Upper lobe of left lung (tissue), 4 donors: Measurements from ENCODE around the gene CELF1.

ENCODE experiments used
- EP300 ChIP-seq, 4 donors: sonication (generic); formaldehyde crosslinking; IDR thresholded peaks; one replicate each; pipeline ENCODE4 v1.5.1; 2017; ENCODE audit warnings: antibody characterized with exemption in 4 of 4, control low read depth in 2 of 4
- TF ChIP-seq, protein P1 (sequence below), 6 experiments: fragments of 450-650 bp in 4 of 6; fragments of 200-600 bp in 2 of 6; sonication (generic) in 2 of 6; IDR thresholded peaks; one replicate each; pipeline ENCODE4 v1.5.1; 2016 to 2019; ENCODE audit warnings: antibody characterized with exemption in 6 of 6

DNA sequence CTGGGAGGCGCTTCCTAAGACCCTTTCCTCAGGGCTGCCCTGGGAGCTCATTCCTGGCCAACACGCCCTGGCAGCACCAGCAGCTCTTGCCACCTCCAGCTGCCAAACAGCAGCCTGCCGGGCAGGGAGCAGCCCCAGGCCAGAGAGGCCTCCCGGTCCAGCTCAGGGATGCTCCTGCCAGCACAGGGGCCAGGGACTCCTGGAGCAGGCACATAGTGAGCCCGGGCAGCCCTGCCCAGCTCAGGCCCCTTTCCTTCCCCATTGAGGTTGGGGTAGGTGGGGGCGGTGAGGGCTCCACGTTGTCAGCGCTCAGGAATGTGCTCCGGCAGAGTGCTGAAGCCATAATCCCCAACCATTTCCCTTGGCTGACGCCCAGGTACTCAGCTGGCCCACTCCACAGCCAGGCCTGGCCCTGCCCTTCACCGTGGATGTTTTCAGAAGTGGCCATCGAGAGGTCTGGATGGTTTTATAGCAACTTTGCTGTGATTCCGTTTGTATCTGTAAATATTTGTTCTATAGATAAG, 136.9 kb downstream of the CELF1 start:
- peak in 1 of 4 donors; percentile 53 for TF ChIP-seq EP300 (IDR thresholded peaks at IDR 0.05)
- TF ChIP-seq, protein P1, sequence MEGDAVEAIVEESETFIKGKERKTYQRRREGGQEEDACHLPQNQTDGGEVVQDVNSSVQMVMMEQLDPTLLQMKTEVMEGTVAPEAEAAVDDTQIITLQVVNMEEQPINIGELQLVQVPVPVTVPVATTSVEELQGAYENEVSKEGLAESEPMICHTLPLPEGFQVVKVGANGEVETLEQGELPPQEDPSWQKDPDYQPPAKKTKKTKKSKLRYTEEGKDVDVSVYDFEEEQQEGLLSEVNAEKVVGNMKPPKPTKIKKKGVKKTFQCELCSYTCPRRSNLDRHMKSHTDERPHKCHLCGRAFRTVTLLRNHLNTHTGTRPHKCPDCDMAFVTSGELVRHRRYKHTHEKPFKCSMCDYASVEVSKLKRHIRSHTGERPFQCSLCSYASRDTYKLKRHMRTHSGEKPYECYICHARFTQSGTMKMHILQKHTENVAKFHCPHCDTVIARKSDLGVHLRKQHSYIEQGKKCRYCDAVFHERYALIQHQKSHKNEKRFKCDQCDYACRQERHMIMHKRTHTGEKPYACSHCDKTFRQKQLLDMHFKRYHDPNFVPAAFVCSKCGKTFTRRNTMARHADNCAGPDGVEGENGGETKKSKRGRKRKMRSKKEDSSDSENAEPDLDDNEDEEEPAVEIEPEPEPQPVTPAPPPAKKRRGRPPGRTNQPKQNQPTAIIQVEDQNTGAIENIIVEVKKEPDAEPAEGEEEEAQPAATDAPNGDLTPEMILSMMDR (IDR thresholded peaks at IDR 0.05), result no peak
